CD4-positive, alpha-beta T cell treated with Interleukin-12 subunit alpha and Interleukin-12 subunit beta, for 1 hour (primary cell): ENCODE results near the gene C4orf50.
"Not testable (repeated sequence)": the region's sequence is repeated elsewhere in the genome, so short reads cannot be mapped to it uniquely, and the experiment has no call there.

ENCODE experiments used
- DNase-seq: peaks from one replicate; pipeline ENCODE4 v3.0.0-alpha.2; 2020

The C4orf50 gene

DNA sequence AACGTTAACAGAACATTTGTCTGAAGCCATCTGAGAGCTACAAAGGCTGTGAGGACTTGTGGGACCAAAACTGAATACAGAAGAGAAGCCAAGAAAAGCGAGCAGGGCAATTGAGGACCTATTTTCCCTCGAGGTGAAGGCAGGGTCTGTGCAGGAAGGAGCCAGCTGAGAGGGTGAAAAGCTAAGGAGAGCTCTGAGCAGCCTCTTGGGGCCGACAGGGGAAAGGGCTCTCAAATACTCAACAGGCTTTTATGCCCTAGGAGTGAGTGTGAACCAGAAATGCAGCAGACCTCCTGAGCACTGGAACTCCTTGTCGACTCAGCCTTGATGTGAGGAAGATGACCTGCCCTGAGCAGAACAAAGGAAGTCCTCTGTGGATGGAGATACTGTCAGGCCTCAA is 54.2 kb downstream of the C4orf50 start:
- DNase-seq: no peak

DNA sequence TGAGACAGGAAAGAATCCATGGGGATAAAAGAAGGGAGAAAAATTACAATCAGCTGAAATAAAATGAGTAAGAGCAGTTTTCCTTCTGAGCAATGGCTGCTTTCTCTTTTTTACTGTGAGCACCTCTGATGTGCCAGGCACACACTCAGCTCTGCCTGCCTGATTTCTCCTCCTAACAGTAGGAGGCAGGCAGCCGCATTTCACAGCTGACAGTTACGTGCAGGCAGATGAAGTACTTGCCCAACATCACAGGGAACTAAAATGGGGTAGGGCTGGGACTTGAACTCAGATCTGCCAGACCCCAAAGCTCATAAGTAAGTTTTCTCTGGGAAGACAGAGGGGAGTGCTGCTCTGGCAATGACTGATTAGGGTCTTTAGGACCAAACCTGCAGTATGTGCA is 54.6 kb downstream of the C4orf50 start:
- DNase-seq: no peak

GRCh38 chr4:5962416-5962815 is 55.8 kb downstream of the C4orf50 start:
- DNase-seq: no peak

GRCh38 chr4:5960252-5960880 is 57.9 kb downstream of the C4orf50 start:
- no peak for DNase-seq

DNA sequence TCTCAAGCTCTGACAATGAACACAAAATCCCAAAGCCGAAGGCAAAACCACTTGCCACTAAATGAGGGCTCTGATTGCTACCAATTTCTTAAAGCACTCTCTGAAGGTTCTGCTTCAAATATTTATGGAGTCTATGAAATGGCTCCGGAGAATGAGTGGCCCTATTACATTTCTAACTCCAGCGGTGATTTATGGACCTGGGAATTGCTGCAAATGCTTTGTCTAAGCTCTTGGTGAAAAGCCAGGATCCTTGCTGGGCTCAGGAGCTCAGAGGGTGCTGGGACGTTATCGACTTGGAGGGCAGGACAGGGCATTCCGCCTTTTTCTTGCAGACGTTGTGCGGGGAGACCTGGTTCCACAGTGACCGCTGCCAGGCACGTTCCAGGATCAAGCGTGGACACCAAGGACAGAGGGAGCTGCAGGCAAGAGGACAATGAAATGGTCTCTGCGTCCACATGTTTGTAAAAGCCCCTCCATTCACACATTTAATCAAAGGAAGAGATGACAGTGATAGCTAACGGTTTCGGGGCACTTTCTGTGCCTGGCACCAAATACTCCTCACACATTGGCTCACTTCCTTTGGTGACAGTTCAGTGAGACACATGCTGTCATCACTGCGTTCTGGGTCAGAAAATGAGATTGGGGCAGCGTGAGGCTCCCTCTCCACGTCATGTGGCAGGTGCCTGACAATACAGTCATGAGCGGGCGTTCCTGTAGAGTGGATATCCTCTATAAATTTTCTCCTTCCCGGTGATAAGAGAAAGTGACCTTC is 58.8 kb downstream of the C4orf50 start:
- no peak for DNase-seq

GRCh38 chr4:5958199-5958735 is 60.0 kb downstream of the C4orf50 start:
- DNase-seq: no peak

- no peak for DNase-seq
Measured at GRCh38 chr4:5957076-5957475, 61.2 kb downstream of the C4orf50 start.

DNA sequence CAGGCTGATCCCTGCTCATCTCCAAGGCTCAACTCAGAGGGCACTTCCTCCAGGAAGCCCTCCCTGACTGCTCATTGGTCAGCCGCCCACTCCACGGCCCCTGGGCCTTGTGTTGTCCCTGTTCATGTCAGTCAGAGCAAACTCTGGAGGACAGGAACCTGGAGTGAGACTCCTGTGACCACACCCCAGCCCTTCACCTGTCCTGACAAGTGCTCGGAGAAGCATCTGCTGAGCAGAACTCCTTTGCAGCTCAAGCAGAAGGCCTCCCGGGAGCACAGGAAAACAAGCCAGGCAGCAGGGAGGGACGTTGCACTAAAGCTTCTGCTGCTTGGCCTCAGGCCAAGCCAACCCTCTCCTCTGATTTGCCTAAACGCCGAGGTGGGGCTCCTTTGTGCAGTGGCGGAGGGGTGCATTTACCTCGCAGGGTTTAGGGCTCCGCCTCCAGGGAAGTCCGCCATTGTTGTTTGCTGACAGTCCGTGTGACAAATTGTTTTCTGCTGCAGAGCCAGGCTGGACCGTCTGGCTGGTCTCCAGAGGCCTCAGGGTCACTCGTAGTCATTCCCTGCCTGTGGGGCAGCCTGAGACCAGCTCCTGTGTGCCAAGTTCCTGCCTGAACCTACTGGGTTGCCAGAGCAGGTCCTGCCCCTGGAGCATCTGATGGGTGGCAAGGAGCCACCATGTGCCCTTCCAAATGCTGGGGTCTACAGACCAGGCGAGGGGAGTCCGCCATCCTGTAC is 61.8 kb downstream of the C4orf50 start:
- DNase-seq: no peak

DNA sequence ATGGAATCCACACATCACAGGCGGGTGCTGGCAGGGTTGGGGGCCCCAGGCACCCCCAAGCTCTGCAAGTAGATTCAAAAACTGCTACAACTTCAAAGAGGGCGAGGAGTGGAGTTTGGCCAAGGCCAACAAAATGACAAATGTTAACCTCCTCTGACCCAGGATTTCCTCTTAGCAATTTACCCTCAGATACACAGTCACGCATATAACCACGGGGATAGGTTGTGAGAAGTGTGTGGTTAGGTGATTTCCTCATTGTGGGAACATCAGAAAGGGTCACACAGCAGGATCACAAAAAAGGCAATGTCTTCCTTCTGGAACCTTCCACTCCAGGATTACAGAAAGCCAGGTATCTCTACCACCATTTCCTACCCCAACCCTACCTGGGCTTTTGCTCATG is 62.4 kb downstream of the C4orf50 start:
- DNase-seq: no peak

DNA sequence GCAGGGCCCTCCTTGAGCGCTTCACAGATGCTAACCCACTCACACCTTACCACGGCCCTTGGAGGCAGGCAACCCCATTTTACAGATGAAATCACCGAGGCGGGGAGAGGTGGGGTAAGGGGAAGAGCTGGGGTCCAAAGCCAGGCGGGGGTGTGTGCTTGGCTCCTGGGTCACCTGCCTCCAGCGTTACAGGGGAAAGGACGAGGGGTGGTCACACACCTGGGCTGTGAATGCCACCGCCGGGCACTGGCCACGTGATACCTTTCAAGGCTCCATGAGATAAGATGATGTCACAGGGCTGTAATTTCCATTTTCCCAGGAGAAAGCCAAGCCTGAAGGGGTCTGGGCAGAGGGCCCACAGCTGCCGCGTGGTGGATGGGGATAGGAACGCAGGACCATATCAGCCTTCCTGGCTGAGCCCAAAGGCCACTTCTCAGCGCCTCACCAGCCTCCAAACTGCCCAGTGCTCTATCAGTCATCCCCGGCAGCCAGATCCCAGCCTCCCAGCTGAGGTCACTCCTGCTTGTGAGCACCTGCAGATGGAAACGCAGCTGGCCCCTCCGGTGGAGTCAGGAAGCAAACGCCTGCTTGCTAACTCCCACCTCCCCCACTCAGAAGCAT is 62.9 kb downstream of the C4orf50 start:
- no peak for DNase-seq

- DNase-seq: no peak
Measured at GRCh38 chr4:5954056-5954760, 64.0 kb downstream of the C4orf50 start.

- DNase-seq: no peak
Measured at GRCh38 chr4:5952975-5953951, 65.0 kb downstream of the C4orf50 start.

- no peak for DNase-seq
Measured at GRCh38 chr4:5952286-5952974, 65.8 kb downstream of the C4orf50 start.

DNA sequence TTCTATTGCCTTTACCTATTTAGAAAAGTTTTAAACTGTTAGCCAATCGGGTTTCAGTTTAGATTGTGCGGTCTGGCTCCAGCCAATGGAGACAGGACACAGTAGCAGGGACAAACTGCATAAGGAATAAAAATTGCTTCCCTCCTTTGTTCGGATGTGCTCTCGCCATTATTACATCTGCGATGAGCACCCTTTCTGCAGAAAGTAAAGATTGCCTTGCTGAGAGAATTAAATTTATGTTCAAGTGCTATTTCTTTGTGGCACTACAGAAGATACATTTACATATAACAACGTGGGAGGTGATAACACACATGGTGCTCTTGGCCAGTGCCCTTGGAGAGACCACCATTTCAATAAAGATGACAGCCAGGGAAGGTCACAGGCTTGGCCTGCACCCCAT is 71.6 kb downstream of the C4orf50 start:
- not testable (repeated sequence) for DNase-seq

DNA sequence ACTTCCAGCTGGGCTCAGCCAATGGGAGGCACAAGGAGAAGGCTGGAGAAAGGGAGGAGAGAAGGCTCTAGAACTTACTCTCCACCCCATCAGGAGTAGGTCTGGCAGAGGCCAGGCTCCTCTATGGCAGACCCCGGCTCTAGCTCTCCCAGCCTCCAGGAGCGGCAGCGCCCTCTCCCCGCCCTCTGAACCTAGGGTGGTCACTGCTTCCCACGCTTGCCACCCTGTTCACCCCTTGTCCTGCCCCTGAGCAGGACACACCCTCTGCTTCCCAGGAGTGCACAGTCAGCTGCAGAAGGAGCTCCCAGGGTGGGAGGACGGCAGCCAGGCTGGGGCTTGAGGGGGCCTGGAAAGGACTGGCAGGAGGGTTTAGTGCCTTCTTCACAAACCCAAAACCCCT is 72.3 kb downstream of the C4orf50 start:
- DNase-seq: no peak

DNA sequence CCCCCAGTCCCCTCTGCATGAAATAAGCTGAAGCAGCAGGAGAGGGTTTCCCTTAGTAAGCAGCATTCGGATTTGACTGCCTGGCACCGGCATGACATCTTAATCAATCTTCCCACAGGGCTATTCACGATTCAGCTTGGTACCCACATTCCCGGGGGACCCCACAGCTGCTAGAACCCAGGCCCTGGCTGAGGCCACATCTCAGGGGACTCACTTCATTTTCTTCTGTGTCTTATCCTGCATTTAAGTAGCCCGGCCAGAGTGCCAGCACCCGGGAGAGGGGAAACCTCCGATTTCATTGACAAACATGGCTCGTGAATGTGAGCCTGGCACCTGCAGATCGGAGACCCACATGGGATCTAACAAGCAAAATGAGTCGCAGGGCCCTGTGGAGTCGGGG is 73.1 kb downstream of the C4orf50 start:
- no peak for DNase-seq

DNA sequence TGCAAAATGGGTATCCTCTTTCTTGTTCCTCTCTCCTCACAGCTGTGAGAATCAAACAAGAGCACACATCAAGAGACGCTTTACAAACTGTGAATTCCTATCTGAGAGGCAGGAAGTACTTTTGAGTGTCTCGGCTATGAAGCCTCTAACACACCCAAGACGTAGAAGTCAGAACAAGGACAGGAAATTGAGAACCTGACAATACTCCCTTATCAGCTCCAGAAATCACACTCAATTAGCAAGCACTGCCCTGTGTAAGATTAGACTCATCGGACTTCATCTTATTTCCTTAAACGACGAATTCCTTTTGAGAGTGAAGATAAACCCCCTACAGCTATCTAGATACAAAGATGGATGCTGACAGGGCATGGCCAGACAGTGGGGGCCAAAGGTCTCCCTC is 74.7 kb downstream of the C4orf50 start:
- no peak for DNase-seq

GRCh38 chr4:5942947-5943346 is 75.3 kb downstream of the C4orf50 start:
- DNase-seq: no peak

- no peak for DNase-seq
Measured at GRCh38 chr4:5941601-5942000, 76.6 kb downstream of the C4orf50 start.

DNA sequence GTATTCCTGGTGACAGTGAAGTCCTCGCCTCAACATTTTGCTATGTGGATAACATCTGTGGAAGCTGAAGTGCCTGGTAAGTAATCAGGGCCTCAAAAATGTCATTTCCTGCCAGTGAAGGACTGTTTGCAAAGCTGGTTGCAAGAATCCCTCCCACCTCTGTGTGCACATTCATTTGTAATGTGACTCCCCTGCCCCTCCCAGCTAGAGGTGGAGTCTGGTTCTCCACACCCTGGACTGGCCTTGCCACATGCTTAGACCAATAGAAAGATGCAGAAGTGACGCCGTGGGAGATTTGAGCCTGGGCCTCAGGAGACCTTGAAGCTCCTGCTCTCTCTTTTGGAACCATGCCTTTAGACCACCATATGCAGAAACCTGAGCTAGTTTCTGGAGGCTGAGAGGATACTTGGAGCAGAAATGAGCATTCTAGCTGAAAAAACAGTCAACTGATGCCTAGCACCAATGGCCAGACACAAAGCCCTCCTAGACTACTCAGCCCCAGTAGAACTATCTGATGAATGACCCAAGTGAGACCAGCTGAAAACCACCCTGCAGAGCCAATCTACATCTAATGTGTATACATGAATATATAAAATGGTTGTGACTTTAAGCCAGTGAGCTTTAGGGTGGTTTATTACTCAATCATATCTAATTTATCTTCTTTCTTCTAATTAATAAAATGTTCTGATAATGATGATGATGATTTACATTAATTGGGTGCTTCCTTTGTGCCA is 77.6 kb downstream of the C4orf50 start:
- no peak for DNase-seq
